Right atrium auricular region (tissue), 2 donors: ENCODE data around the gene DYRK2. TPM values are rescaled to one million over a fixed set of nuclear protein-coding genes. Genes with fewer than 3 reads are reported as not detected.

Source experiments
- DNase-seq: peaks from one replicate; pipeline ENCODE4 v3.0.0-alpha.2; 2019; ENCODE audit warnings: low spot score
- H3K27ac ChIP-seq, 2 donors: fragments of 200-600 bp; sonication (generic); 1 replicate in 1 of 2; 2 replicates in 1 of 2; pipeline ENCODE4 v1.5.1; 2016 to 2019
- H3K27me3 ChIP-seq, 2 donors: fragments of 200-600 bp; sonication (generic); one replicate each; pipeline versions ENCODE4 v1.5.1 to v1.6.0; 2017 to 2019
- H3K36me3 ChIP-seq: fragments of 200-600 bp; sonication (generic); one replicate; pipeline ENCODE4 v1.5.1; 2016
- H3K4me1 ChIP-seq, 2 donors: fragments of 200-600 bp; sonication (generic); one replicate each; pipeline versions ENCODE4 v1.5.1 to v1.6.0; 2017 to 2019
- H3K4me3 ChIP-seq, 2 donors: fragments of 200-600 bp; sonication (generic); 1 replicate in 1 of 2; 2 replicates in 1 of 2; pipeline ENCODE4 v1.5.1; 2017 to 2019; ENCODE audit warnings: mild to moderate bottlenecking in 1 of 2, moderate library complexity in 1 of 2
- H3K9me3 ChIP-seq, 2 donors: fragments of 200-600 bp; sonication (generic); one replicate each; pipeline ENCODE4 v1.5.1; 2019
- total RNA-seq, 2 donors: library from RNA; depleted of rRNA; stranded (reverse); fragments of >200 nt; gene quantifications; one replicate each; pipeline ENCODE4 v1.1.0, GENCODE V29; 2016
- TF ChIP-seq, protein P1 (sequence below), 2 donors: fragments of 200-600 bp; sonication (generic); IDR thresholded peaks; one replicate each; pipeline ENCODE4 v1.5.1; 2019; ENCODE audit warnings: antibody characterized with exemption in 2 of 2

Gene DYRK2
- total RNA-seq, 2 donors from 2014 or later: 55.1 to 86.6 TPM

DNA sequence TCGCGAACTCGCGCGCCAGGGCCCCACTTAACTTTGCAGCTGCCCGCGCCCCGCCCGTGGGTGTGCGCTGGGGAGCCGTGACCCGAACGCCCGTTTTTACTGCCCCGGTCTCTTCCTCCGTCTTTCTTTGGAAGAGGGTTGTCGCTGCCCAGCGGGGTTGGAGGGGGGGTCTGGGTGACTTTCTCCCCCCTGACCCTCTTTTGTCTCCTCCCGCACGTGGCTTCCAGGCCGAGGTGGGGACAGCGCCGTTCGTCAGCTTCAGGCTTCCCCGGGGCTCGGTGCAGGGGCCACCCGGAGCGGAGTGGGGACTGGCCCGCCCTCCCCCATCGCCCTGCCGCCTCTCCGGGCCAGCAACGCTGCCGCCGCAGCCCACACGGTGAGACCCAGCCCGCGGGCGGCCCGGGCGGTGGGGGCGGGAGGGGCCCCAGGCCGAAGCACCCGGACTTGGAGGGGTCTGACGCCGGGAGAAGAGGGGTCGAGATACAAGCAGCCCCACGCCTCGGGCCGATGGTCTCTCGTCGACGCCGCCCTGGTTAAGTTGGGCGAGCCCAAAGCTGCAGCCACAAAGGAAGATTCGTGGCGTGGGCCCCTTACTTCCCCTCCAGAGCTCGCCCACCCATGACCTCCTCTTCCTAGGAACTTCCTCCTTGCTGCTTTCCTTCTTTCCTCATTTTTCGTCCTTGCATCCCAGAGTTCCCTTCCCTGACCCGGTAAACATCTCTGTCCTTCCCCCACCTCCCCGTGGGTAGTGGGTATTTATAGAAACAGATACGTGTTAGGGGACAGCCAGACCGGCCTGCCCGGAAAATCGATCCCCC is 1.2 kb downstream of the DYRK2 start:
- no peak for DNase-seq
- TF ChIP-seq, protein P1, sequence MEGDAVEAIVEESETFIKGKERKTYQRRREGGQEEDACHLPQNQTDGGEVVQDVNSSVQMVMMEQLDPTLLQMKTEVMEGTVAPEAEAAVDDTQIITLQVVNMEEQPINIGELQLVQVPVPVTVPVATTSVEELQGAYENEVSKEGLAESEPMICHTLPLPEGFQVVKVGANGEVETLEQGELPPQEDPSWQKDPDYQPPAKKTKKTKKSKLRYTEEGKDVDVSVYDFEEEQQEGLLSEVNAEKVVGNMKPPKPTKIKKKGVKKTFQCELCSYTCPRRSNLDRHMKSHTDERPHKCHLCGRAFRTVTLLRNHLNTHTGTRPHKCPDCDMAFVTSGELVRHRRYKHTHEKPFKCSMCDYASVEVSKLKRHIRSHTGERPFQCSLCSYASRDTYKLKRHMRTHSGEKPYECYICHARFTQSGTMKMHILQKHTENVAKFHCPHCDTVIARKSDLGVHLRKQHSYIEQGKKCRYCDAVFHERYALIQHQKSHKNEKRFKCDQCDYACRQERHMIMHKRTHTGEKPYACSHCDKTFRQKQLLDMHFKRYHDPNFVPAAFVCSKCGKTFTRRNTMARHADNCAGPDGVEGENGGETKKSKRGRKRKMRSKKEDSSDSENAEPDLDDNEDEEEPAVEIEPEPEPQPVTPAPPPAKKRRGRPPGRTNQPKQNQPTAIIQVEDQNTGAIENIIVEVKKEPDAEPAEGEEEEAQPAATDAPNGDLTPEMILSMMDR (IDR thresholded peaks at IDR 0.05): no peak
- Histone ChIP-seq H3K36me3 (peaks cover 21% of the 10 kb centered on the region), H3K27me3 (no peaks in the 10 kb centered on the region), H3K4me3 (peak overlapping the region; percentile 95 to 97), H3K4me1 (peaks cover 0 to 52% of the 10 kb centered on the region in 2 donors), H3K27ac (peak overlapping the region; percentile 95 to 99), H3K9me3 (no peaks in the 10 kb centered on the region)

DNA sequence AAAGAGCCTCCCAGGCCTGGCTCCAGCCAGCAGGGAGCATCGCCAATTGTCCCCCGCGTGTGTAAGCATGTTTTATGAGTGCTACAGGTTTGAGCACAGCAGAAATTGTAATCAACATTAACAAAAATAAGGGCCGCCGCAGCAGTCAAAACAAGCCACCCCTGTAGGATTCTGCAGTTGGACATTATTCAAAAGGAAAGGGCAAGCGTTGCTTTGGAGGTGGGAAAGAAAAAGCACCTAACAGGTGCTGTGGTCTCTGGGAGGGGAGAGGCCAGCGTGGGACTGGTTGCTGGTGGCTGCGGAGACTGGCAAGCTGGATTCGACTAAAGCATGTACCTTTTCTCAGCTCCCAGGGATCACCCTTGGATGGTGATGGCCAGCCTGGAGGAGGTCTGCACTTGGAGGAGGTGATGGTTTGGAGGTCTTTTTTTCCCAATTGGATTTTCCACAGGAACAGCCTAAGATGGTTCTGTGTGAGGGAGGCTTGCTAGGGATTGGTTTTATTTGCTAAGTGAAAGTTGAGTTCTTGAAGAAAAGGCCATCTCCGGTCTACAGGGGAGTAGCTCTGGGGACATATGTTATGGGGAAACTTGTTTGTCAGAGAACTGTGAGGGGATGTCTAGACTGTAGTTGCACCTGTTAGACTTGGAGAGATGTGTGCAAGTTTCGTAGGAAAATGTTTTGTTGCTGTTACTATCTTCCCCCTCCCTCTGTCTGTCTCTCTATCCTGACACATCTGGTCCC is 2.0 kb downstream of the DYRK2 start:
- peaks cover 0 to 60% of the 10 kb centered on the region in 2 donors for H3K4me1 ChIP-seq
- DNase-seq: no peak

DNA sequence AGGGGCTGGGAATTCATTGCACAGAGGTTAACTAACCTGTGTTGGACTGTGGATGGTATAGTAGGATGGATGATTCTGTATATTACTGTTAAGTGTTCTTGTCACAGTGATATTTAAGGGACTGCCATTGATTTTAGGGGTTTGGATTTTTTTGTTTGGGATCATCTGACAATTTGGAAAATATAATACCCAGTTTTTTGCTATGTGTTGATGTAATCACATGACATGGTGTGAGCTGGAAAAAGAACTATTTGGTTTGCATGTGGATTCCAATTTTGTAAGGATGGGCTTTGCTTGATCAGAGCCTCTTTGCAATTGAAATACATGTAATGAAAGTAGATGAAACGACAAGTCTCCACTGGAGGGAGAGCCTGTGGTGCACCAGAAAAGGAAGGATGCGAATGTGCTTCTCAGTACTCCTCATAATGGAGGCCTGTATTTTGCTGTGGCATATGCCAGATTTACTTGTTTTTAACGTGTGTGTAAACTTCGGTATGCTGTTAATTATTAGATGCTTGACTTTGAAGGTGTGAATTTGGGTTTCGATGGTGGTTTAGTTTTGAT is 2.7 kb downstream of the DYRK2 start:
- peaks cover 21% of the 10 kb centered on the region for H3K36me3 ChIP-seq
- H3K27me3 ChIP-seq: no peaks in the 10 kb centered on the region
- H3K27ac ChIP-seq: peak overlapping the region; percentile 95 to 99
- H3K4me3 ChIP-seq: peak overlapping the region; percentile 95 to 97
- no peaks in the 10 kb centered on the region for H3K9me3 ChIP-seq
- DNase-seq: no peak
- TF ChIP-seq, protein P1 (IDR thresholded peaks at IDR 0.05): peak in 1 of 2 donors; percentile 52
- peaks cover 0 to 66% of the 10 kb centered on the region in 2 donors for H3K4me1 ChIP-seq

More for the DNA sequence above, 2.0 kb downstream of the DYRK2 start:
- Histone ChIP-seq H3K9me3 (no peaks in the 10 kb centered on the region), H3K4me3 (peak overlapping the region; percentile 95 to 97), H3K27me3 (no peaks in the 10 kb centered on the region), H3K27ac (peak overlapping the region; percentile 95 to 99), H3K36me3 (peaks cover 21% of the 10 kb centered on the region)
- TF ChIP-seq, protein P1 (IDR thresholded peaks at IDR 0.05): no peak

DNA sequence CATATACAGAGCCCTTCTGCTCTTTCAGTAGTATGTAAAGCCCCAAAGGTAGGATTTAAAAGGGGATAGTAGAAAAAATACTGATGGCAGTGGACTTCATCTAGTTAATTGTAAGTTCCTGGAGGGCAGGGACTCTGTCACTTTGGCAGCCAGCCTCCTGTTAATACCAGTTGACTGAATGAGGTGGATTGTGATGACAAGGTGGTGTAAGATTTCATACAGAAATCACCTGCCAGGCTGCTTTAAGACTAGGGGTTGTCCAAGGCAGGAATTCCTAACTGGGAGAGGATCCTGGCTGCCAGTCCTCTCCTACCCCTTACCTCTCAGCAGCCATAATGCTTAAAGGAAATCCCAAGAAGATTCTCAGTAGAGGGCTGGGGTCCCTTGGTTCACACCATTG is 7.3 kb downstream of the DYRK2 start:
- Histone ChIP-seq H3K27me3 (no peaks in the 10 kb centered on the region), H3K27ac (peak overlapping the region; percentile 22 to 99), H3K4me1 (peaks cover 0 to 95% of the 10 kb centered on the region in 2 donors), H3K4me3 (no peak overlapping the region), H3K9me3 (no peaks in the 10 kb centered on the region), H3K36me3 (peaks cover 48% of the 10 kb centered on the region)
- no peak for DNase-seq
- TF ChIP-seq, protein P1 (IDR thresholded peaks at IDR 0.05): no peak

DNA sequence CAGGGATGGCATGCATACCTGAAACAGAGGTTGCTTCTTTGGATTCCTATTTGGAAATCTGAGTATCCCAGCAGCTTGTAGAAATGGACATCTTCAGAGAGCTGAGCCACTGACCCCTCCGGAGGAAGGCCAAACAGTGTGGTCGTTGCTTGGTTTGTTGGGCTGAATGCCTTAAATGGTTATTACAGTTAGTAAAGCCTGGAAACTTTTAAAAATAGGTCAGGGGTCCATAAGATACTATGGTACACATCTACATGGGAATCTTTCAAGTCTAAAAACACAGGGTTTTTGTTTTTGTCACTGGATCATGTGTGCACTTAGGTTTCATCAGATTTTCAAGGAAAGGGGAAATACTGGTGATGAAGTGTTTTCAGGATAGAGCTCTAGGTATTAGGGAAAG is 7.7 kb downstream of the DYRK2 start:
- H3K4me3 ChIP-seq: no peak overlapping the region
- H3K4me1 ChIP-seq: peaks cover 0 to 95% of the 10 kb centered on the region in 2 donors
- H3K27ac ChIP-seq: peak overlapping the region; percentile 22 to 99
- no peaks in the 10 kb centered on the region for H3K9me3 ChIP-seq
- no peak for DNase-seq
- H3K27me3 ChIP-seq: no peaks in the 10 kb centered on the region
- H3K36me3 ChIP-seq: peaks cover 44% of the 10 kb centered on the region
- TF ChIP-seq, protein P1 (IDR thresholded peaks at IDR 0.05): no peak
